OCI-M1 (cell line): ENCODE results near the gene PDE4C.
A peak's percentile ranks its signal among the peaks of the same experiment; 100 is the strongest.

ENCODE experiments used
- DNase-seq: peaks from one replicate; lab custom pipeline; 2025; lab: John Stamatoyannopoulos, UW

Gene PDE4C

DNA sequence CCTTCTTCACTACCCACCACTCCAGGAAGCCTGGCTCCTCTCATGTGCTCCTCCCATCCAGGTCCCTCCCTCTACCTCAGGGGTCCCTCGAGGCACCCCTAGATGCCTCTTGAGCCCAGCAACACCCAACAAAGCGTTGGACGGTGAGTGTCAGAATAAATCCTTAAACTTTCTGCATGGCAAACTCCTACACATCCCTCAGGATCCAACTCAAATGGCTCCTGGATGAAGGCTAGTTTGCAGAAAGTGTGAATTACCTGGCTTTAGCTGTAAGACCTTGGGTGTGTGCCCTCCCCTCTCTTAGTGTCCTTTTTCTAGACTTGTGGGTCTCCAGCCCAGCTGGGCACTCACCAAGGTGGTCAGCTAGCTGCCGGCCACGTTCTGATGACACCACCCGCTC lies 27.9 kb downstream of the PDE4C start:
- DNase-seq = no peak

DNA sequence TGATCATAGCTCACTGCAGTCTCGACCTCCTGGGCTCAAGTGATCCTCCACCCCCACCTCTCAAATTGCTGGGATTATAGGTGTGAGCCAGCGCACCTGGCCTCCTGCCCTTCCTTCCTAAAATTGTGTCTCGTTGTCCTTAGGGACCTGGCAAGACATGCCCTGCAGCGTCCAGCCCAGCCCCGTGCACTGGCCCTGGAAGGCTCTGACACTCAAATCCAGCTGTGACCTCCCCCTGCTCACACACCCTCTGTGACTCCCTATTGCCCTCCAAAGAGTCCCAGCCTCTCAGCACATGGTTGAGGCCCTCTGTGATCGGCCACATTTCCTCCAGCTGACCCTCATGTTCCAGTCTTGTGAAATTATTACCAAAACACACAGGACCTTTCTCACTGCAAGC lies 28.3 kb downstream of the PDE4C start:
- DNase-seq = no peak

GRCh38 chr19:18197306-18197705 lies 28.9 kb downstream of the PDE4C start:
- DNase-seq = no peak

DNA sequence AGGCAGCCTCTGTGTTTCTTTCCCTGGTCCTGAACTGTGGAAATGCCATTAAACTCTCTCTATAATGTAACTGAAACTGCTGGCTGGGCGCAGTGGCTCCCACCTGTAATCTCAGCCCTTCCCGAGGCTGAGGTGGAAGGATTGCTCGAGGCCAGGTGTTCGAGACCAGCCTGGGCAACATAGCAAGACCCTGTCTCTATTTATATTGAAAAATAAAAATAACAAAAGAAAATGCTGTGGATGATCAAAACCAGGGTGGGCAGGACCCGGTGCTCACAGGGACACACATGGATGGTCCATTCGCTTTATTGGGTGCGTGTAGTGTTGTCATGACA lies 29.8 kb downstream of the PDE4C start:
- DNase-seq = no peak

GRCh38 chr19:18194554-18195238 lies 31.5 kb downstream of the PDE4C start:
- DNase-seq = no peak

DNA sequence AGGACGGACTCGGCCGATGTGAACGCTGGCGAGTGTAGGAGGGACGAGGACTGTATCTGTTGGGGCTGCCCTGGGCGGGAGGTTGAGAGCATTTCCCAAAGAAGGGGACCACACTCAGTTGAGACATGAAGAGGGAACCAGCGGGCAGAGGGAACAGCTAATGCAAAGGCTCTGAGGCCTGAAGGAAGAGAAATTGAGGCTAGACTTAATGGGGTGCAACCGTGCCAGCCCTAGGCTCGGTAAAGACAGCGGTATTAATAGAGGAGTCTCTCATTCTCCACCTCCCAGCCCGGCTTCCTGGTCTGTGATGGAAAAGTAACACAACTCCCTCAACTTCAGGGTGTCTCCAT lies 32.1 kb downstream of the PDE4C start:
- no peak for DNase-seq

DNA sequence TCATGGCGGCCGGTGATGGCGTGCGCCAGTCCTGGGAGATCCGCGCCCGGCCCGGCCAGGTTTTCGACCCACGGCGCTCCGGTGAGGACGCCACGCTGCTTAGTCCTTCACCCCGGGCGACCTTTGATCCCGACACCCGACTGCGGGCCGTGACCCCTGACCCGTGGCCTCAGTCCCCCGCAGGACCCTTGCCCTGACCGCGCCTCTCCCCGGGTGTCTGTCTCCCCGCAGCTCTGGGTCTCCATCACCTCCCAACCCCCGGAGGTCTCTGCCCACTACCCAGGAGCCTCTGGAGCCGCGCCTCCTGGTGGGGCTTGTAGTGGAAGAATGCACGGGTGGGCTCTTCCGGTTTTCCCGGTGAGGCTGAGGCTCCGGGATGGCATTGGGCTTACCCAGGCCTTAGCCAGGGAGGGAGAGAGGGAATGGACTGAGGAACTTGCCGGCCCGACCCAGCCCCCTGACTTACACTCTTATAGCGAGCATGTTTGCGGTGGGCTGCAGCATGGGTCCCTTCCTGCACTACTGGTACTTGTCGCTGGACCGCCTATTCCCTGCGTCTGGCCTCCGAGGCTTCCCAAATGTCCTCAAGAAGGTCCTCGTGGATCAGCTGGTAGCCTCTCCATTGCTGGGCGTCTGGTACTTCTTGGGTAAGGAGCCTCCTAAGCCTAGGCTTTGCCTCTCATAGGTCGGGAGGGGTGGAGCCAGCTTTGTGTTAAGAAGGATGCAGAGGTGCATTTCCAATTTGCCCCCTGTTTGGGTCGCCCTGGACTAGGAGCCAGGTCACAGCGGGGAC lies 32.7 kb downstream of the PDE4C start:
- peak; percentile 27 for DNase-seq

DNA sequence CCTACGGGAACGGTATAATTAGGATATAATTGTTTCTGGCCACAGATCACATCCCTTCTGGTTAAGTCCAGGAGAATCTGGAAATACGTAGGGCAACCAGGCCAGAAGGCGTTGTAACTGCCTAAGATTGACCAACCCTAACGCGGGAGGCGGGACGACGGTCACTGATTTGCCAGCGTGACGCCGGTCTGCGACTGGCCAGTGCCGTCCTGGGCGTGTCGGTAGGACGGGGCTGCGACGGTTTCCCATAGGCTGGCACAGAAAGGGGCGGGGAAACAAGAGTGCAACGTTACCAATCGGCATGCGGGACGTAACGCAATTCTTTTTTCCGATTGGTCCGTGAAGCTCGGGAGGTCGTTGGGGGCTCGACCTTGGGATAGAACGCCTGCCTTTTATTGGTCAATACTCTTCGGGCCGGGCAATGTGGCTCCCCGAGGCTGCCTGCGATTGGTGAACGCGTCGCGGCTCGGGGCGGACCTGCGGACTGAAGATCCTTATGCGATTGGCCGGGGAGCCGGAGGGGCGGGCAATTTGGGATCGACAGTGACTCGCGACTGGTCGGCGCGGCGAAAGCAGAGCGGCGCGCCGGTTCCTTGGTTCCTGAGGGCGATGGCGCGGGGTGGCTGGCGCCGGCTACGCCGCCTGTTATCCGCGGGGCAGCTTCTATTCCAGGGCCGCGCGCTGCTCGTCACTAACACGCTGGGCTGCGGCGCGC lies 33.4 kb downstream of the PDE4C start, which contains the start of gene MPV17L2:
Gene MPV17L2 (plus strand): TSS at position 546 of the 715 bp plus-strand sequence. CDS start 64 bp downstream, at position 610.
- DNase-seq = peak; percentile 100

DNA sequence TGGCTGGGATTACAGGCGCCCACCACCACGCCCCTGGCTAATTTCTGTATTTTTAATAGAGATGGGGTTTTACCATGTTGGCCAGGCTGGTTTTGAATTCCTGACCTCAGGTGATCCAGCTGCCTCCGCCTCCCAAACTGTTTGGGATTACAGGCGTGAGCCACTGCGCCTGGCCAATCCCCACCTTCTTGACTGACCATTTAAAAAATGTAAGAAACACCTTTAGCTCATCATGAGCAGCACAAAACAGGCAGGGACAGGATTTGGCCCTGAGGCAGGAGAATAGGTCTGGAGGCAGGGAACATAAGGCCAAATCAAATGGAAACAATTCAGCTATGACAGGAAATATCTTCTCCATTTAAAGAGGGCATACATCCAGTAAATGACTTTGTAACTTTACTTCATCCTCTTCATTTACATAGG lies 34.6 kb downstream of the PDE4C start:
- no peak for DNase-seq

DNA sequence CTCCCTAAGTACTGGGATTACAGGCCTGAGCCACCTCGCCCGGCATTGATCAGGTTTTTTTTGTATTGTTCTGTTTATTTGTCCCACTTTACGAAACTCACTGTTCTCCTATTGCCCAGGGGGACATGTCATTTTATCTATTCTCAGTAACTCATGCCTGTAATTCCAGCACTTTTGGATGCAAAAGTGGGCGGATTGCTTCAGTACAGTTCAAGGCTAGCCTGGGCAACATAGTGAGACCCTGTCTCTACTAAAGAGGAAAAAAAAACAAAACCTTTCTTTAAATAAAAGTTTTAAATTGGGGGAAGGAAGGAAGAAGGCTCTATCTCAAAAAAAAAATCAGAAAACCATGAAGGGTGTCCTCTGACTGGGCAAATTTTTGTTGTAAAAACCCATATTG lies 36.0 kb downstream of the PDE4C start:
- DNase-seq = no peak

DNA sequence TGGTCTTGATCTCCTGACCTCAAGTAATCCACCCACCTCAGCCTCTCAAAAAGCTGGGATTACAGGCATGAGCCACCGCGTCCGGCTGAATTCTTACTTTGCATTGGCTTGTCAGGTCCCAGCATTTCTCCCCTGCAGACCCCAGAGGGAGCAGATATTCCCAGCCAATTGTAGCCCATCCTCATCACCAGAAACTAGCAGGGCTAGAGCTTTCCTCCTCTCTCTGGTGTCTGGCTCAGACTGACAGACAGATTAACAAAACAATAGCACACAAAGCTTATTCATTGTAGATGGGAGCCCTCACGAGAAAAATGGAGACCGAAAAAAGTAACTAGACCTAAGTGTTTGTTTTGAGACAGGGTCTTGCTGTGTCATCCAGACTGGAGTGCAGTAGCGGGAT lies 40.7 kb downstream of the PDE4C start:
- no peak for DNase-seq

GRCh38 chr19:18183529-18183928 lies 42.7 kb downstream of the PDE4C start:
- DNase-seq = no peak

DNA sequence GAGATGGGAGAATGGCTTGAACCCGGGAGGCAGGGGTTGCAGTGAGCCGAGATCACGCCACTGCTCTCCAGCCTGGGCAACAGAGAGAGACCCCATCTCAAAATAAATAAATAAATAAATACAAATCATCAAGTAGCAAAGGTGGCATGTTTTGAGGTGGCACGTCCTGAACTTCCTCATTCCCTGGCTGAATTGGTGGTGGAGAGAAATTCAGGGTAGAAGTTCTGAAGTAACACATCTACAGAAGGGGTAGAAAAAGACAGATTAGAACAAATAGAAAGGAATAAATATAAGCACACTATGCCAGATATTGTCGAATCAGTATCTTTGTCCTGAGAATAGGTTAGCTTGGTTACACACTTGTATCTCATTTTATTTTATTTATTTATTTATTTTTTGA lies 46.3 kb downstream of the PDE4C start:
- DNase-seq = no peak

DNA sequence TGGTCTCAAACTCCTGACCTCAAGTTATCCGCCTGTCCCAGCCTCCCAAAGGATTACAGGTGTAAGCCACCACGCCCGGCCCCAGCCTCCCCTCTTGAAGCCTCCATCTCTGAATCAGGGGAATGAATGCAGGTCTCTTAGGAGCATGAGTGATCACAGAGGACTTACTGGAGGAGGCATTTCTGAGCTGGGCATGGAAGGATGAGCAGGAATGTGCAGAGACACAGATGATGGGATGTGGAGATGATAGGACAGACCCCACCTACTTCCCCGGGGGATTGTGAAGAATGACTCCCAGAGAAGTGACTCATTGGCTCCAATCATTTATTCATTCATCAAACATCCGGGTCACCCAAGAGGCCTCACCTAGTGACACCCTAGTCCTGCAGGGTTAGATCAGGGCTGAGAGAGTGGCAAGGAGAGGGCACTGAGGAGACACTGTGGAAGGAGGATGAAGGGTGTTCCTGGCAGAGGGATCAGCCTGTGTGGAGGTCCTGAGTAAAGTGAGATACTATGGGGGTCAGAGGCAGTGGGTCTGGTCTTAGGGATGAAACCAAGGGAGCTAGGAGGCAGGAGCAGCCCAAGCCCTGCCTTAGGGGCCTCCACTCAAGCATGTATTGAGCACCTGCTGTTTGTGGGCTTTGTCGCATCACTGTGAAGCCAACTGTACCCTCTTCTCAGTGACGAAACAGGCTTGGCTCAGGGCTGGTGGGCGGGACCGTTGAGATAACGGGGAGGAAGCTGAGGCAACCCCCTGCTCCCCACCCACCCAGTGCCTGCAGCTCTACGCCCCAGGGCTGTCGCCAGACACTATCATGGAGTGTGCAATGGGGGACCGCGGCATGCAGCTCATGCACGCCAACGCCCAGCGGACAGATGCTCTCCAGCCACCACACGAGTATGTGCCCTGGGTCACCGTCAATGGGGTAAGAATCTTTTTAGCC lies 49.6 kb downstream of the PDE4C start:
- DNase-seq = no peak

DNA sequence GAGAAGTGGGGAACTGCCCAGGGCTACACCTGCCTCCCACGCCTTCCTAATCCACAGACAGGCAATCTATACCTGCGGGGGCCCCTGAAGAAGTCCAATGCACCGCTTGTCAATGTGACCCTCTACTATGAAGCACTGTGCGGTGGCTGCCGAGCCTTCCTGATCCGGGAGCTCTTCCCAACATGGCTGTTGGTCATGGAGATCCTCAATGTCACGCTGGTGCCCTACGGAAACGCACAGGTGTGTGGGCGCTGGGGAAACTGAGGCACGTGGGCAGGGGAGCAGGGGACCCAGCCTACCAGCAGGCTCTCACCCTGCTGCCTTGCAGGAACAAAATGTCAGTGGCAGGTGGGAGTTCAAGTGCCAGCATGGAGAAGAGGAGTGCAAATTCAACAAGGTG lies 51.3 kb downstream of the PDE4C start:
- DNase-seq = no peak
